ENCODE data around the gene CTRB1. TPM values are rescaled to one million over a fixed set of nuclear protein-coding genes. Genes with fewer than 3 reads are reported as not detected.
"Not testable (repeated sequence)": the region's sequence is repeated elsewhere in the genome, so short reads cannot be mapped to it uniquely, and the experiment has no call there.

CTRB1 gene
- total and polyA plus RNA-seq, 5 experiments from 2014 or later, result not detected

GRCh38 chr16:75240633-75241032 lies 21.8 kb downstream of the CTRB1 start:
- H3K4me3 Mint-ChIP-seq, H3K36me3 Mint-ChIP-seq, POLR2A ChIA-PET, H3K9me3 Mint-ChIP-seq, H3K27ac Mint-ChIP-seq, DNase-seq, H3K4me1 Mint-ChIP-seq, ATAC-seq: not testable (repeated sequence)
- peaks cover 0 to 14% (median 0%) of the 10 kb centered on the region in 5 donors for H3K27me3 Mint-ChIP-seq

- H3K4me1 Mint-ChIP-seq, result peaks cover 0 to 3% (median 0%) of the 10 kb centered on the region in 4 donors
- H3K27ac Mint-ChIP-seq, result no peak overlapping the region
- peaks cover 0 to 9% (median 5%) of the 10 kb centered on the region in 5 donors for H3K27me3 Mint-ChIP-seq
- no peak for ATAC-seq
- no peaks in the 10 kb centered on the region for H3K36me3 Mint-ChIP-seq
- POLR2A ChIA-PET, result no interaction called here
- no peaks in the 10 kb centered on the region for H3K9me3 Mint-ChIP-seq
- H3K4me3 Mint-ChIP-seq, result no peak overlapping the region
- DNase-seq, result no peak
Measured at GRCh38 chr16:75241412-75241811, 22.6 kb downstream of the CTRB1 start.

- H3K27ac Mint-ChIP-seq, result no peak overlapping the region
- H3K4me1 Mint-ChIP-seq, result peaks cover 0 to 3% (median 0%) of the 10 kb centered on the region in 4 donors
- no peaks in the 10 kb centered on the region for H3K9me3 Mint-ChIP-seq
- POLR2A ChIA-PET, result no interaction called here
- no peak for ATAC-seq
- H3K27me3 Mint-ChIP-seq, result peaks cover 0 to 11% (median 7%) of the 10 kb centered on the region in 5 donors
- no peak for DNase-seq
- H3K4me3 Mint-ChIP-seq, result no peak overlapping the region
- H3K36me3 Mint-ChIP-seq, result no peaks in the 10 kb centered on the region
Measured at GRCh38 chr16:75241955-75242354, 23.2 kb downstream of the CTRB1 start.

GRCh38 chr16:75242436-75243078 lies 23.8 kb downstream of the CTRB1 start:
- peaks cover 0 to 17% (median 7%) of the 10 kb centered on the region in 5 donors for H3K27me3 Mint-ChIP-seq
- H3K4me1 Mint-ChIP-seq, H3K9me3 Mint-ChIP-seq: not testable (repeated sequence)

GRCh38 chr16:75243667-75244224 lies 25.0 kb downstream of the CTRB1 start:
- POLR2A ChIA-PET, result no interaction called here
- ATAC-seq (no peak), DNase-seq (no peak)
- H3K4me3 Mint-ChIP-seq, result no peak overlapping the region
- H3K4me1 Mint-ChIP-seq, result peaks cover 0 to 3% (median 0%) of the 10 kb centered on the region in 4 donors
- H3K36me3 Mint-ChIP-seq, result no peaks in the 10 kb centered on the region
- H3K9me3 Mint-ChIP-seq, result no peaks in the 10 kb centered on the region
- no peak overlapping the region for H3K27ac Mint-ChIP-seq
- H3K27me3 Mint-ChIP-seq, result peaks cover 4 to 29% (median 14%) of the 10 kb centered on the region in 5 donors

More at GRCh38 chr16:75242436-75243078, 23.8 kb downstream of the CTRB1 start:
- ATAC-seq, H3K27ac Mint-ChIP-seq, H3K36me3 Mint-ChIP-seq, POLR2A ChIA-PET, H3K4me3 Mint-ChIP-seq, DNase-seq: not testable (repeated sequence)

- DNase-seq, result no peak
- no peaks in the 10 kb centered on the region for H3K36me3 Mint-ChIP-seq
- no peak overlapping the region for H3K4me3 Mint-ChIP-seq
- no peaks in the 10 kb centered on the region for H3K9me3 Mint-ChIP-seq
- H3K27ac Mint-ChIP-seq, result peak overlapping the region in 1 of 10 donors; percentile 27
- no peak for ATAC-seq
- H3K27me3 Mint-ChIP-seq, result peaks cover 4 to 34% (median 16%) of the 10 kb centered on the region in 5 donors
- H3K4me1 Mint-ChIP-seq, result peaks cover 0 to 3% (median 0%) of the 10 kb centered on the region in 4 donors
- POLR2A ChIA-PET, result no interaction called here
Measured at GRCh38 chr16:75244225-75244809, 25.5 kb downstream of the CTRB1 start.

GRCh38 chr16:75244844-75245758 lies 26.3 kb downstream of the CTRB1 start:
- peak overlapping the region in 1 of 10 donors; percentile 27 for H3K27ac Mint-ChIP-seq
- POLR2A ChIA-PET, result no interaction called here
- peaks cover 4 to 42% (median 21%) of the 10 kb centered on the region in 5 donors for H3K27me3 Mint-ChIP-seq
- H3K4me1 Mint-ChIP-seq, result peaks cover 0 to 6% (median 3%) of the 10 kb centered on the region in 4 donors
- DNase-seq (no peak), ATAC-seq (no peak)
- no peak overlapping the region for H3K4me3 Mint-ChIP-seq
- no peaks in the 10 kb centered on the region for H3K9me3 Mint-ChIP-seq
- H3K36me3 Mint-ChIP-seq, result no peaks in the 10 kb centered on the region

- H3K4me1 Mint-ChIP-seq, result peaks cover 0 to 9% (median 8%) of the 10 kb centered on the region in 4 donors
- POLR2A ChIA-PET, result no interaction called here
- no peaks in the 10 kb centered on the region for H3K36me3 Mint-ChIP-seq
- H3K27ac Mint-ChIP-seq, result no peak overlapping the region
- DNase-seq, result no peak
- peaks cover 4 to 51% (median 24%) of the 10 kb centered on the region in 5 donors for H3K27me3 Mint-ChIP-seq
- no peaks in the 10 kb centered on the region for H3K9me3 Mint-ChIP-seq
- no peak for ATAC-seq
- no peak overlapping the region for H3K4me3 Mint-ChIP-seq
Measured at GRCh38 chr16:75246504-75247205, 27.9 kb downstream of the CTRB1 start.

- H3K27ac Mint-ChIP-seq, result no peak overlapping the region
- peaks cover 6 to 57% (median 28%) of the 10 kb centered on the region in 5 donors for H3K27me3 Mint-ChIP-seq
- H3K36me3 Mint-ChIP-seq, result peaks cover 0 to 2% (median 0%) of the 10 kb centered on the region in 3 donors
- no peak for DNase-seq
- H3K9me3 Mint-ChIP-seq, result no peaks in the 10 kb centered on the region
- POLR2A ChIA-PET, result no interaction called here
- H3K4me1 Mint-ChIP-seq, result peaks cover 3 to 15% (median 13%) of the 10 kb centered on the region in 4 donors
- H3K4me3 Mint-ChIP-seq, result no peak overlapping the region
- no peak for ATAC-seq
Measured at GRCh38 chr16:75247249-75247648, 28.5 kb downstream of the CTRB1 start.

- Mint-ChIP-seq H3K4me3 (no peak overlapping the region), H3K4me1 (peaks cover 3 to 16% (median 13%) of the 10 kb centered on the region in 4 donors), H3K27me3 (peaks cover 6 to 66% (median 30%) of the 10 kb centered on the region in 5 donors), H3K27ac (no peak overlapping the region), H3K9me3 (no peaks in the 10 kb centered on the region), H3K36me3 (peaks cover 0 to 2% (median 0%) of the 10 kb centered on the region in 3 donors)
- POLR2A ChIA-PET, result no interaction called here
- no peak for DNase-seq
- ATAC-seq, result no peak
Measured at GRCh38 chr16:75248142-75248535, 29.4 kb downstream of the CTRB1 start.

GRCh38 chr16:75248536-75249380 lies 30.0 kb downstream of the CTRB1 start:
- H3K4me3 Mint-ChIP-seq, result no peak overlapping the region
- peaks cover 0 to 2% (median 0%) of the 10 kb centered on the region in 3 donors for H3K36me3 Mint-ChIP-seq
- POLR2A ChIA-PET, result no interaction called here
- DNase-seq (no peak), ATAC-seq (no peak)
- H3K9me3 Mint-ChIP-seq, result no peaks in the 10 kb centered on the region
- peaks cover 6 to 72% (median 30%) of the 10 kb centered on the region in 5 donors for H3K27me3 Mint-ChIP-seq
- H3K4me1 Mint-ChIP-seq, result peaks cover 3 to 16% (median 13%) of the 10 kb centered on the region in 4 donors
- H3K27ac Mint-ChIP-seq, result no peak overlapping the region

Data from naive thymus-derived CD8-positive, alpha-beta T cell (primary cell).